Muscle of leg (tissue), 11 donors: ENCODE measurements around the gene SNAP91. TPM values are rescaled to one million over a fixed set of nuclear protein-coding genes. Genes with fewer than 3 reads are reported as not detected.
A peak's percentile ranks its signal among the peaks of the same experiment; 100 is the strongest.

Source experiments
- DNase-seq: peaks from one replicate; pipeline ENCODE4 v3.0.0; 2013
- H3K27ac ChIP-seq: one replicate; pipeline ENCODE4 v1.5.1; 2013; ENCODE audit warnings: mild to moderate bottlenecking, low read length, control low read depth
- H3K27me3 ChIP-seq: one replicate; pipeline ENCODE4 v1.6.1; 2013; ENCODE audit warnings: low read length; ENCODE audit not compliant: control insufficient read depth, insufficient read depth
- H3K36me3 ChIP-seq: one replicate; pipeline ENCODE4 v1.6.1; 2013; ENCODE audit warnings: low read length; ENCODE audit not compliant: control insufficient read depth, insufficient read depth
- H3K4me1 ChIP-seq: one replicate; pipeline ENCODE4 v1.6.1; 2013; ENCODE audit warnings: low read length; ENCODE audit not compliant: control insufficient read depth, insufficient read depth
- H3K4me3 ChIP-seq: one replicate; pipeline ENCODE4 v1.5.1; 2013; ENCODE audit warnings: low read length, control low read depth
- H3K9me3 ChIP-seq: replicated peaks from 2 replicates; pipeline ENCODE4 v1.6.1; 2013; ENCODE audit warnings: low read depth, low read length; ENCODE audit not compliant: control insufficient read depth
- WGBS: methylation state at CpG from one replicate; pipeline ENCODE4 v1.1.5; 2013; ENCODE audit warnings: missing lambda C conversion rate; ENCODE audit not compliant: insufficient coverage; 5-methylcytosine and 5-hydroxymethylcytosine counted together
- polyA plus RNA-seq, 8 donors: library from polyadenylated mRNA; unstranded; fragments of 120-200 nt; gene quantifications; one replicate each; pipeline versions ENCODE4 v1.2.1 to v1.2.3, GENCODE V29; 2013; ENCODE audit warnings: inconsistent platforms in 1 of 8, low replicate concordance in 1 of 8; ENCODE audit not compliant: insufficient read length in 8 of 8, insufficient read depth in 1 of 8
- total RNA-seq: library from RNA; stranded (reverse); fragments of 120-200 nt; gene quantifications from one replicate; pipeline ENCODE4 v1.2.4, GENCODE V29; 2013

The SNAP91 gene
- total and polyA plus RNA-seq, 9 donors: 0.92 to 2.3 (median 1.5) TPM

- Histone ChIP-seq H3K4me1 (no peaks in the 10 kb centered on the region), H3K36me3 (no peaks in the 10 kb centered on the region), H3K4me3 (no peak overlapping the region), H3K27me3 (no peaks in the 10 kb centered on the region), H3K9me3 (no peaks in the 10 kb centered on the region), H3K27ac (no peak overlapping the region)
- no CpG with 5 or more reads among the region's 15 CpGs for WGBS
- no peak for DNase-seq
These were observed 8.9 kb upstream of the SNAP91 start for GRCh38 chr6:83717809-83718208.

- Histone ChIP-seq H3K27me3 (peaks cover 26% of the 10 kb centered on the region), H3K9me3 (no peaks in the 10 kb centered on the region), H3K4me1 (peaks cover 9% of the 10 kb centered on the region), H3K27ac (no peak overlapping the region), H3K4me3 (no peak overlapping the region), H3K36me3 (no peaks in the 10 kb centered on the region)
- no peak for DNase-seq
These were observed 3.1 kb upstream of the SNAP91 start for GRCh38 chr6:83711958-83712357.

GRCh38 chr6:83709748-83710050 is 798 bp upstream of the SNAP91 start:
- WGBS: no CpG with 5 or more reads among the region's 8 CpGs
- Histone ChIP-seq H3K27ac (no peak overlapping the region), H3K9me3 (no peaks in the 10 kb centered on the region), H3K4me3 (no peak overlapping the region), H3K36me3 (no peaks in the 10 kb centered on the region), H3K4me1 (peaks cover 9% of the 10 kb centered on the region), H3K27me3 (peaks cover 31% of the 10 kb centered on the region)
- DNase-seq: no peak

DNA sequence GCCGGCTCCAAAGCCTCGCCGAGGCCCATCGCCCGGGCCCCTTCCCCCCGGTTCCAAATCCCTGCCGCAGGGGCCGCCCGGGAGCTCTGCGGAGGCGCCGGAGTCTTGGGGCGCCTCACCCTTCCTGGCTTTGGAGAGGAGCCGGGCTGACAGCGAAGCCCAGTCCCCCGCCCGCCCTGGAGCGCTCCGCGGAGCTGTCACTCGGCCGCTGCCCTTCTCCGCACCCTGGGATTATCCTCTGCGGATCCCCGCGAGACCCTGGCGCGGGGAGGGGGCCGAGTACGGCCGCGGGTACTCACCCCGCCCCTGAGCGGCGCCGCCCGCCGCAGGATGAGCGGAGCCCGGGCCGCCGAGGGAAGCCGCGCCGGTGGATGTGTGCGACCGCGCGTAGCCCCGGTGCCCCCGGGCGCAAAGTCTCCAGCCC is 343 bp downstream of the SNAP91 start:
- H3K36me3 ChIP-seq: no peaks in the 10 kb centered on the region
- DNase-seq: peak; percentile 23
- no peak overlapping the region for H3K27ac ChIP-seq
- WGBS: under 1% methylated on average over 52 of the region's 52 CpGs
- no peaks in the 10 kb centered on the region for H3K9me3 ChIP-seq
- H3K27me3 ChIP-seq: peaks cover 31% of the 10 kb centered on the region
- peaks cover 9% of the 10 kb centered on the region for H3K4me1 ChIP-seq
- peak overlapping the region; percentile 47 for H3K4me3 ChIP-seq

DNA sequence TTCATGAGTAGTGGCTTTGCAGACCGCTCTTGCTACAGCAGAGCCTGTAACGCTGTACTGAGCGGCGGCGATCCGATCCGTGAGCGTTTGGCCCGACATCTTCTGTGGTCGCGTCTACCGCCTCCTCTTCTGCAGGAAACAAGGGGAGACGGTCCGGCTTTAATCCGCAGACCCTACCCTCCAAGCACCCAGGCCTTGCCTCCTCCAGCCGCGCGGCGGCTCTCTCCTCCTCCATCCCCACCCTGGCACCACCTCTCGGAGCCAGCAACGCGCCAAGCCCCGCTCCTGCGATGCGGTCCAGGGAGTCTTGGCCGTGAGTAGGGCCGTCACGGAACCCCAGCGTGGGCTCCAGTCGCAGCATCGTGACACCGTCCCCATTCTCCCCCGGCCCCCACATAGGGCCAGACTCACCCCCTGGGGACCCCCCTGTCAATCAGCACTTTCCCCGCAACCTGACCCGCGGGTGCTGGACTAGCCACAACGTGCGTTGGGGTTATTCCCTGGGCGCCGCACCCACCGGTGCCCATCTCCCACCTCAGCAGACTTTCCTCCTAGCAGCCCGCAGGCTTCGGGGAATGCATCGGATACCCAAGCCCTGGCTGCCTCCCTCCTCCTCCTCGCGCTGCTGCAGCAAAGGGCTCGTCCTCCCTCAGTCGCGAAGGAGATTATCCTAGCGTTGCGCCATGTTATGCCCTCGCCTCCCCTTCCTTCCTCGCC is 914 bp downstream of the SNAP91 start:
- Histone ChIP-seq H3K27me3 (peaks cover 31% of the 10 kb centered on the region), H3K27ac (no peak overlapping the region), H3K9me3 (no peaks in the 10 kb centered on the region), H3K4me3 (peak overlapping the region; percentile 47), H3K4me1 (peaks cover 9% of the 10 kb centered on the region), H3K36me3 (no peaks in the 10 kb centered on the region)
- peak; percentile 4 for DNase-seq
- under 1% methylated on average over 53 of the region's 53 CpGs for WGBS

- no CpG with 5 or more reads among the region's 2 CpGs for WGBS
- no peaks in the 10 kb centered on the region for H3K9me3 ChIP-seq
- peaks cover 10% of the 10 kb centered on the region for H3K27me3 ChIP-seq
- peaks cover under 1% of the 10 kb centered on the region for H3K4me1 ChIP-seq
- no peak for DNase-seq
- no peaks in the 10 kb centered on the region for H3K36me3 ChIP-seq
- H3K4me3 ChIP-seq: no peak overlapping the region
- no peak overlapping the region for H3K27ac ChIP-seq
These were observed 6.2 kb downstream of the SNAP91 start for GRCh38 chr6:83702749-83703148.

GRCh38 chr6:83702077-83702476 is 6.8 kb downstream of the SNAP91 start:
- H3K4me3 ChIP-seq: no peak overlapping the region
- no peak overlapping the region for H3K27ac ChIP-seq
- DNase-seq: no peak
- H3K36me3 ChIP-seq: no peaks in the 10 kb centered on the region
- no peaks in the 10 kb centered on the region for H3K4me1 ChIP-seq
- peaks cover 5% of the 10 kb centered on the region for H3K27me3 ChIP-seq
- WGBS: no CpG with 5 or more reads among the region's 1 CpG
- no peaks in the 10 kb centered on the region for H3K9me3 ChIP-seq

DNA sequence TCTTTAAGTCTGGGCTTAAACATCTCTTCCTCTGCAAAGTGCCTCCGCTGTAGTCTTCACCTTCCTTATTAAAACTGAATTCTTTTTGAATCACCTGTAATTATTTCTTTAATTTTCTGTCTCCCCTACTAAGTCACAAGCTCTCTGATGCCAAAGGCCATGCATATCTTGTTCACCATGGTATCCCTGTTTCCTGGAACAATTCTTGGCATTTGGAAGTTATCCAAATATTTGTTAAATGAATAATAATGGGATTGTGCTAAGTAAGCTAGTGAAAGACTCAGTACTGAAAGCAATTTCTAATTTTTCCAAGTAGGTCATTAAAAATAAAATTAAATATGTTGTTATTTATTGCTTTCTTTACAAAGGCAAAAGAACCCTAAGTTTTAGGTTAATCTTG is 12.2 kb downstream of the SNAP91 start:
- H3K4me3 ChIP-seq: no peak overlapping the region
- no peaks in the 10 kb centered on the region for H3K36me3 ChIP-seq
- WGBS: 100% methylated on average over 1 of the region's 1 CpG
- H3K9me3 ChIP-seq: no peaks in the 10 kb centered on the region
- H3K4me1 ChIP-seq: no peaks in the 10 kb centered on the region
- DNase-seq: no peak
- H3K27ac ChIP-seq: no peak overlapping the region
- H3K27me3 ChIP-seq: no peaks in the 10 kb centered on the region

GRCh38 chr6:83685481-83685880 is 23.4 kb downstream of the SNAP91 start:
- H3K36me3 ChIP-seq: no peaks in the 10 kb centered on the region
- no peak overlapping the region for H3K4me3 ChIP-seq
- H3K27me3 ChIP-seq: no peaks in the 10 kb centered on the region
- no peak for DNase-seq
- no peak overlapping the region for H3K27ac ChIP-seq
- no peaks in the 10 kb centered on the region for H3K4me1 ChIP-seq
- 97% methylated on average over 3 of the region's 3 CpGs for WGBS
- no peaks in the 10 kb centered on the region for H3K9me3 ChIP-seq

DNA sequence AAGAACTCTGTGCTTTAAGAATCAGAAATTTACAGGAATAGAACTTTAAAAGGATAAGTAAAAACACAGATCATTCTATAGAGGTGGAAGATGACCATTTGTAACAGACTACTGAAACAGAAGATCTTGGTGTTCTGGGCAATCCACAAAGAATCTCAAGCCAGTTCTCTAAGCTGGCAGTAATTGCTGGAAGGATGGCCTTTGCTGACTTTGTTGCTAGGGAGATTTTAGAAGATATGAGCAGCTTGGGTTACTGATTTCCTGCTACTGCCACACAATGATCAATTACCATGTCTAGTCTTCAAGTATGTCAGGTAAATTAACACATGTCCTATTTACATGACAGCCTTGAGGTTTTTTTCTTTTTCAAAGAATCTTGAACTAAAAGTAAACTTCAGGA is 31.1 kb downstream of the SNAP91 start:
- H3K27me3 ChIP-seq: no peaks in the 10 kb centered on the region

GRCh38 chr6:83637953-83638352 is 70.9 kb downstream of the SNAP91 start:
- no peaks in the 10 kb centered on the region for H3K36me3 ChIP-seq
- 100% methylated on average over 3 of the region's 7 CpGs for WGBS
- no peaks in the 10 kb centered on the region for H3K9me3 ChIP-seq
- no peak for DNase-seq
- H3K4me1 ChIP-seq: no peaks in the 10 kb centered on the region
- H3K27me3 ChIP-seq: no peaks in the 10 kb centered on the region
- H3K27ac ChIP-seq: no peak overlapping the region
- H3K4me3 ChIP-seq: no peak overlapping the region

More for the DNA sequence above, 31.1 kb downstream of the SNAP91 start:
- Histone ChIP-seq H3K27ac (no peak overlapping the region), H3K9me3 (no peaks in the 10 kb centered on the region), H3K36me3 (no peaks in the 10 kb centered on the region), H3K4me3 (no peak overlapping the region), H3K4me1 (no peaks in the 10 kb centered on the region)
- DNase-seq: peak; percentile 3
